Hematopoietic multipotent progenitor cell treated with erythropoietin and hydrocortisone succinate and interleukin-3 and kit ligand, for 8 days (in vitro differentiated cells): Measurements from ENCODE around the gene FLNB.

Experiments used
- DNase-seq: peaks from one replicate; pipeline ENCODE4 v3.0.0-alpha.2; 2015

Gene FLNB

GRCh38 chr3:58214484-58215316, 206.5 kb downstream of the FLNB start:
- no peak for DNase-seq

GRCh38 chr3:58215317-58216025, 207.2 kb downstream of the FLNB start:
- no peak for DNase-seq

GRCh38 chr3:58216496-58217195, 208.4 kb downstream of the FLNB start:
- DNase-seq: no peak

GRCh38 chr3:58217209-58217811, 209.1 kb downstream of the FLNB start:
- peak; percentile 85 for DNase-seq

- DNase-seq: no peak
Observed at GRCh38 chr3:58218904-58219303, 210.7 kb downstream of the FLNB start.
